Stimulated activated naive CD8-positive, alpha-beta T cell treated with anti-CD3 and anti-CD28 coated beads, Interleukin-15, Interleukin-2, amounts not matched to agents 100 ng/mL and 50 ng/mL, for 24 hours (primary cell): ENCODE results near the gene LOC101059915.
"Not testable (repeated sequence)": the region's sequence is repeated elsewhere in the genome, so short reads cannot be mapped to it uniquely, and the experiment has no call there.

Experiments used
- H3K27ac Mint-ChIP-seq: one replicate; pipeline ENCODE4 v1.8.0; 2021; ENCODE audit warnings: mild to moderate bottlenecking, mixed read lengths
- H3K27me3 Mint-ChIP-seq: one replicate; pipeline ENCODE4 v1.8.0; 2021; ENCODE audit warnings: mixed read lengths
- H3K36me3 Mint-ChIP-seq: one replicate; pipeline ENCODE4 v1.8.0; 2021; ENCODE audit warnings: low read depth, mixed read lengths
- H3K4me1 Mint-ChIP-seq: one replicate; pipeline ENCODE4 v1.8.0; 2021; ENCODE audit warnings: low read depth, mixed read lengths
- H3K4me3 Mint-ChIP-seq: one replicate; pipeline ENCODE4 v1.8.0; 2021; ENCODE audit warnings: mild to moderate bottlenecking, mixed read lengths
- H3K9me3 Mint-ChIP-seq: one replicate; pipeline ENCODE4 v1.8.0; 2021; ENCODE audit warnings: mixed read lengths

LOC101059915 gene

DNA sequence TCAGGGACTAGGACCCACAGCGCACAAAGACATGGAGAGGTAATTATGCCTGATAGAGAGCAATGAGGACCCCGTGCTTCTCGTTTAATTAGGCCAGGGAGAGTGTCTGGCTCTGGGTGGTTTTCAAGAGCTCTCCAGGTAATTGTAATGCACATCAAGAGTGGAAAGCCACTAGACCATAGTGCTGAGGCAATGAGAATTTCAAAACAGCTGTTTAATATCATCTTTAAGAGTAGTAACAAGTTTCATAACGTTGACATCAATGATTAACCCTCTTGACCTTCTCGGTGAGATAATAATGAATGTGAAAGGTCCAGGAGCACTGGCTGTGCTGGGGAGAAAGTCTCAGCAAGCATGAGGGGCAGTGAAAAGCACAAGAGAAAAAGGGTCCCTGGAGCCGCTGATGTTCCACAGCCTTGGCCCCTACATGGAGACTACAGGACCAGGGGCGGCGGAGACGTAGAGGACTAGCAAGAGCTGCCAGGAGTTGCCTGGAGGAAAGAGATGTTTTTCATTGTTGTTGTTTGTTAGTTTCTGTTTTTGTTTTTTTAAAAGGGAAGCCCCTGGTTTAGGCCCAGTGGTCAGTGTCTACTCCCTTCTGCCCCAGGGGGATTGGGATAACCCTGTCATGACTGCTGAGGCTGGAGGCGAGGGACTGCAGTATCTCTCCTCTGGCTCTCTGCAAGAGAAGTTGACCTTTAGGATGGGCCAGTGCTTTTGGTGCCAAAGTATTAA is 34.3 kb upstream of the LOC101059915 start:
- Mint-ChIP-seq H3K27me3 (no peaks in the 10 kb centered on the region), H3K4me1 (peaks cover 16% of the 10 kb centered on the region), H3K36me3 (no peaks in the 10 kb centered on the region), H3K4me3 (no peak overlapping the region), H3K27ac (peak overlapping the region; percentile 33), H3K9me3 (no peaks in the 10 kb centered on the region)

GRCh38 chrX:71634366-71634765 is 33.0 kb upstream of the LOC101059915 start:
- no peak overlapping the region for H3K4me3 Mint-ChIP-seq
- peaks cover 12% of the 10 kb centered on the region for H3K4me1 Mint-ChIP-seq
- no peak overlapping the region for H3K27ac Mint-ChIP-seq
- H3K9me3 Mint-ChIP-seq = no peaks in the 10 kb centered on the region
- H3K36me3 Mint-ChIP-seq = no peaks in the 10 kb centered on the region
- H3K27me3 Mint-ChIP-seq = no peaks in the 10 kb centered on the region

GRCh38 chrX:71636438-71637252 is 30.7 kb upstream of the LOC101059915 start:
- Mint-ChIP-seq H3K4me3 (peak overlapping the region; percentile 51), H3K27me3 (no peaks in the 10 kb centered on the region), H3K36me3 (no peaks in the 10 kb centered on the region), H3K4me1 (peaks cover 12% of the 10 kb centered on the region), H3K9me3 (no peaks in the 10 kb centered on the region), H3K27ac (no peak overlapping the region)

- Mint-ChIP-seq H3K4me1 (peaks cover 12% of the 10 kb centered on the region), H3K36me3 (no peaks in the 10 kb centered on the region), H3K27ac (no peak overlapping the region), H3K9me3 (no peaks in the 10 kb centered on the region), H3K27me3 (no peaks in the 10 kb centered on the region), H3K4me3 (peak overlapping the region; percentile 51)
Measured at GRCh38 chrX:71637253-71637618, 30.1 kb upstream of the LOC101059915 start.

GRCh38 chrX:71637848-71638247 is 29.5 kb upstream of the LOC101059915 start:
- no peak overlapping the region for H3K4me3 Mint-ChIP-seq
- no peak overlapping the region for H3K27ac Mint-ChIP-seq
- no peaks in the 10 kb centered on the region for H3K36me3 Mint-ChIP-seq
- no peaks in the 10 kb centered on the region for H3K27me3 Mint-ChIP-seq
- peaks cover 9% of the 10 kb centered on the region for H3K4me1 Mint-ChIP-seq
- H3K9me3 Mint-ChIP-seq = no peaks in the 10 kb centered on the region

DNA sequence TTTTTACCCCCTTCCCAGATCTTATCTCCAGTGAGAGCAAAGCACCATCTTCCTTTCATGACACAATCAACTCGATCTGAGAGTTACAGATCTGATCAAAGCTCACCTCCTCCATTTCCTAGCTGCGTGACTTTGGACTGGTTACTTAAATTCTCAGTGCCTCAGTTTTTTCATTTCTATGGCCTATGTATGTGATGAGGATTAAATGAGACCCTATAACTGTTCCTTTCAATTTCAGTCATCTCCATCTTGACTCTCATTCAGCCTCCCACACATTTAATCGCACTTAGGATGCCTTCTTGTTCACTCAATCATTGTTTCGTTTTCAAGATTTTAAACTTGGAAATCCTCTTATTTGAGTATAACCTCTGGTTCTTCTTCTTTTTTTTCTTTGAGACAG is 28.9 kb upstream of the LOC101059915 start:
- peaks cover 5% of the 10 kb centered on the region for H3K4me1 Mint-ChIP-seq
- no peaks in the 10 kb centered on the region for H3K9me3 Mint-ChIP-seq
- no peaks in the 10 kb centered on the region for H3K36me3 Mint-ChIP-seq
- no peaks in the 10 kb centered on the region for H3K27me3 Mint-ChIP-seq
- no peak overlapping the region for H3K4me3 Mint-ChIP-seq
- H3K27ac Mint-ChIP-seq = no peak overlapping the region

DNA sequence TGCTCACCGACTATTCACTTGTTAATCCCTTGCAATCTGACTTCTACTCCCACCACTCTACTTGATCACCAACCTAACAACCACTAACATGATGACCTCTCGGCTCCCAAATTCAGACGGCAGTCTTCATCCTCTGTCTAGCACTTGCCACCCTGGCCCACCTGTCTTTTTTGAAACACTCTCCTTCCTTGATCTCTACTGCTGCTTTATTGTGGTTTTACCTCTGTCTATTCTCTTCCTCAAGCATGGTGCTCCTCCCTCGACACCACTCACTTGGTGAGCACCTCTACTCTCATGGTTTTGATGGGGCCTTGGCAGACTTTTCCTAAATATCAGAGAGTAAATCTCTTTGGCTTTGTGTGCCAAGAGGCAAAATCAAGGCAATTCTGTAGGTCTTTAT is 27.3 kb upstream of the LOC101059915 start:
- Mint-ChIP-seq H3K27ac (no peak overlapping the region), H3K4me1 (peaks cover 5% of the 10 kb centered on the region), H3K36me3 (no peaks in the 10 kb centered on the region), H3K9me3 (no peaks in the 10 kb centered on the region), H3K27me3 (no peaks in the 10 kb centered on the region), H3K4me3 (no peak overlapping the region)

GRCh38 chrX:71644406-71644805 is 22.9 kb upstream of the LOC101059915 start:
- H3K4me3 Mint-ChIP-seq, H3K9me3 Mint-ChIP-seq, H3K36me3 Mint-ChIP-seq, H3K4me1 Mint-ChIP-seq, H3K27ac Mint-ChIP-seq, H3K27me3 Mint-ChIP-seq: not testable (repeated sequence)

GRCh38 chrX:71650333-71650969 is 16.9 kb upstream of the LOC101059915 start:
- peaks cover 19% of the 10 kb centered on the region for H3K4me1 Mint-ChIP-seq
- no peaks in the 10 kb centered on the region for H3K36me3 Mint-ChIP-seq
- no peak overlapping the region for H3K4me3 Mint-ChIP-seq
- H3K27me3 Mint-ChIP-seq = no peaks in the 10 kb centered on the region
- peak overlapping the region; percentile 61 for H3K27ac Mint-ChIP-seq
- H3K9me3 Mint-ChIP-seq = no peaks in the 10 kb centered on the region

DNA sequence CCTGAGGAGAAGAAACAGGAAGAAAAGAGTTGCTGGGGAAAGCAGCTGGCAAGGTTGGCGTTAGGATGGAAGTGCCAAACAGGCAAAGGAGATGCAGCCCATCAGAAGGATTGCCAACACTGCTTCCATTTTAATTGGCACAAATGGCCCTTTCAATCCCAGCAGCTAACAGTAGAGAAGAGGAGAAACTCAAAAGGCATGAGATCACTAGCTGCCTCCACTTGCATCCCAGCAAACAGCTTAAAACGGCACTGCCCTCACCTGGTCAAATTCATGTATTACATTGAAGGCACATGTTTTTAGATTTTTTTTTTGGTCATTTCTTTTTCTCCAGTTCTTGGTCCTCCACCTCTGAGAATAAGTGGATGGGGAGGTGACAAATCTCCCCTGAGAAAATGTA is 14.9 kb upstream of the LOC101059915 start:
- no peaks in the 10 kb centered on the region for H3K9me3 Mint-ChIP-seq

DNA sequence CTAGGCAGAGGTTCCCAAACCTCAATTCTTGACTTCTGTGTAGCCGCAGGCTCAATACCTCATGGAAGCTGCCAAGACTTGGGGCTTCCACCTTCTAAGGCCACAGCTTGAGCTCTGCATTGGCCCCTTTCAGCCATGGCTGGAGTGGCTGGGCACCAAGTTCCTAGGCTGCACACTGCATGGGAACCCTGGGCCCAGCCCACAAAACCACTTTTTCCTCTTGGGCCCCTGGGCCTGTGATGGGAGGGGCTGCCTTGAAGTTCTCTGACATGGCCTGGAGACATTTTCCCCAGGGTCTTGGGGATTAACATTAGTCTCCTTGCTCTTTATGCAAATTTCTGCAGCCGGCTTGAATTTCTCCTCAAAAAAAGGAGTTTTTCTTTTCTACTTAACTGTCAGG is 14.0 kb upstream of the LOC101059915 start:
- Mint-ChIP-seq H3K27me3 (no peaks in the 10 kb centered on the region), H3K9me3 (no peaks in the 10 kb centered on the region), H3K27ac (no peak overlapping the region), H3K4me3 (no peak overlapping the region), H3K36me3 (no peaks in the 10 kb centered on the region), H3K4me1 (peaks cover 19% of the 10 kb centered on the region)

More for the DNA sequence above, 14.9 kb upstream of the LOC101059915 start:
- Mint-ChIP-seq H3K36me3 (no peaks in the 10 kb centered on the region), H3K27me3 (no peaks in the 10 kb centered on the region), H3K27ac (no peak overlapping the region), H3K4me3 (no peak overlapping the region), H3K4me1 (peaks cover 19% of the 10 kb centered on the region)

GRCh38 chrX:71657267-71657666 is 10.1 kb upstream of the LOC101059915 start:
- no peaks in the 10 kb centered on the region for H3K27me3 Mint-ChIP-seq
- H3K9me3 Mint-ChIP-seq = no peaks in the 10 kb centered on the region
- H3K27ac Mint-ChIP-seq = no peak overlapping the region
- peaks cover 15% of the 10 kb centered on the region for H3K4me1 Mint-ChIP-seq
- no peaks in the 10 kb centered on the region for H3K36me3 Mint-ChIP-seq
- H3K4me3 Mint-ChIP-seq = no peak overlapping the region

- Mint-ChIP-seq H3K36me3 (no peaks in the 10 kb centered on the region), H3K4me1 (peaks cover 29% of the 10 kb centered on the region), H3K9me3 (no peaks in the 10 kb centered on the region), H3K27me3 (no peaks in the 10 kb centered on the region), H3K27ac (no peak overlapping the region), H3K4me3 (no peak overlapping the region)
Measured at GRCh38 chrX:71659342-71659741, 8.0 kb upstream of the LOC101059915 start.

- H3K4me1 Mint-ChIP-seq = peaks cover 29% of the 10 kb centered on the region
- H3K36me3 Mint-ChIP-seq = no peaks in the 10 kb centered on the region
- no peak overlapping the region for H3K27ac Mint-ChIP-seq
- no peaks in the 10 kb centered on the region for H3K27me3 Mint-ChIP-seq
- no peaks in the 10 kb centered on the region for H3K9me3 Mint-ChIP-seq
- no peak overlapping the region for H3K4me3 Mint-ChIP-seq
Measured at GRCh38 chrX:71659959-71660358, 7.4 kb upstream of the LOC101059915 start.
